IMR-90 (cell line): Measurements from ENCODE around the gene FAR2. TPM values are rescaled to one million over a fixed set of nuclear protein-coding genes. Genes with fewer than 3 reads are reported as not detected.

Source experiments
- ATAC-seq: fragments of 200-7000 bp; cut with Tn5 transposase; 2 replicates; pipeline ENCODE4 v1.9.1; 2020; ENCODE audit warnings: low read depth, mild to moderate bottlenecking, moderate library complexity
- BruUV-seq: library from RNA; stranded (reverse); fragments of 400-500 nt; replicated peaks from 2 replicates; lab custom pipeline; 2021; lab: Mats Ljungman, UMichigan
- CTCF ChIA-PET: fragments of 300-600 bp; formaldehyde crosslinking; extraction: SDS; loops from one replicate; lab custom pipeline; 2021; ENCODE audit warnings: antibody characterized with exemption; lab: Yijun Ruan, JAX
- POLR2A ChIA-PET: fragments of 300-600 bp; sonication (Branson Sonifier 250); formaldehyde crosslinking; loops from one replicate; lab custom pipeline; 2022; ENCODE audit warnings: antibody characterized with exemption; ENCODE audit not compliant: unreplicated experiment; lab: Charles Lee
- DNase-seq: peaks from one replicate; pipeline ENCODE4 v3.0.0; 2013
- H2AFZ ChIP-seq: replicated peaks from 2 replicates; pipeline ENCODE3; 2013; ENCODE audit warnings: low read length, mild to moderate bottlenecking; ENCODE audit not compliant: poor library complexity
- H2AK5ac ChIP-seq: 2 replicates; pipeline ENCODE4 v1.6.1; 2013; ENCODE audit warnings: low read depth, low read length, inconsistent platforms
- H2AK9ac ChIP-seq: replicated peaks from 2 replicates; pipeline ENCODE3; 2013; ENCODE audit warnings: mild to moderate bottlenecking, low read depth, low read length, moderate library complexity; ENCODE audit not compliant: poor library complexity
- H2BK120ac ChIP-seq: 2 replicates; pipeline ENCODE4 v1.6.1; 2013; ENCODE audit warnings: low read depth, low read length, inconsistent platforms
- H2BK15ac ChIP-seq: 3 replicates; pipeline ENCODE4 v1.6.1; 2013; ENCODE audit warnings: low read depth, low read length, inconsistent platforms
- H2BK20ac ChIP-seq: 2 replicates; pipeline ENCODE4 v1.6.1; 2013; ENCODE audit warnings: low read depth, mild to moderate bottlenecking, inconsistent platforms, low read length, moderate library complexity
- H2BK5ac ChIP-seq: 2 replicates; pipeline ENCODE4 v1.6.1; 2013; ENCODE audit warnings: mild to moderate bottlenecking, low read depth, low read length, inconsistent platforms; ENCODE audit not compliant: poor library complexity, severe bottlenecking
- H3K14ac ChIP-seq: replicated peaks from 2 replicates; pipeline ENCODE4 v1.6.1; 2013; ENCODE audit warnings: low read depth, low read length, inconsistent platforms
- H3K18ac ChIP-seq: 2 replicates; pipeline ENCODE4 v1.6.1; 2013; ENCODE audit warnings: low read depth, low read length, control low read depth
- H3K23ac ChIP-seq: 2 replicates; pipeline ENCODE4 v1.6.1; 2013; ENCODE audit warnings: low read depth, low read length, inconsistent platforms
- H3K27ac ChIP-seq: 2 replicates; pipeline ENCODE4 v1.5.1; 2013; ENCODE audit warnings: mild to moderate bottlenecking, control low read depth, low read length; ENCODE audit not compliant: insufficient read depth
- H3K27me3 ChIP-seq: 2 replicates; pipeline ENCODE4 v1.6.1; 2013; ENCODE audit warnings: low read length; ENCODE audit not compliant: control insufficient read depth, insufficient read depth
- H3K36me3 ChIP-seq: 2 replicates; pipeline ENCODE4 v1.6.1; 2013; ENCODE audit warnings: low read length, mixed read lengths; ENCODE audit not compliant: control insufficient read depth, insufficient read depth
- H3K4ac ChIP-seq: 2 replicates; pipeline ENCODE4 v1.6.1; 2013; ENCODE audit warnings: low read depth, low read length, inconsistent platforms
- H3K4me1 ChIP-seq: 2 replicates; pipeline ENCODE4 v1.6.1; 2013; ENCODE audit warnings: low read length, mixed read lengths; ENCODE audit not compliant: control insufficient read depth, insufficient read depth
- H3K4me2 ChIP-seq: 2 replicates; pipeline ENCODE4 v1.6.1; 2013; ENCODE audit warnings: low read depth, mild to moderate bottlenecking, control low read depth, low read length, moderate library complexity
- H3K4me3 ChIP-seq: 2 replicates; pipeline ENCODE4 v1.5.1; 2013; ENCODE audit warnings: low read depth, mild to moderate bottlenecking, control low read depth, low read length, moderate library complexity; ENCODE audit not compliant: insufficient read depth
- H3K56ac ChIP-seq: 2 replicates; pipeline ENCODE4 v1.6.1; 2013; ENCODE audit warnings: low read length, inconsistent platforms; ENCODE audit not compliant: insufficient read depth; ENCODE audit errors: extremely low read depth
- H3K79me1 ChIP-seq, 2 experiments: 2 replicates each; pipeline ENCODE4 v1.6.1; 2013; ENCODE audit warnings: low read length in 2 of 2, inconsistent platforms in 1 of 2, low read depth in 1 of 2
- H3K9ac ChIP-seq: 2 replicates; pipeline ENCODE4 v1.6.1; 2013; ENCODE audit warnings: low read depth, low read length, control low read depth
- H3K9me1 ChIP-seq: 2 replicates; pipeline ENCODE4 v1.6.1; 2013; ENCODE audit warnings: low read length, inconsistent platforms; ENCODE audit not compliant: insufficient read depth
- H3K9me3 ChIP-seq: 2 replicates; pipeline ENCODE4 v1.6.1; 2013; ENCODE audit warnings: low read length; ENCODE audit not compliant: control insufficient read depth, insufficient read depth
- H4K20me1 ChIP-seq: 2 replicates; pipeline ENCODE4 v1.6.1; 2013; ENCODE audit warnings: low read length, inconsistent platforms; ENCODE audit not compliant: insufficient read depth
- H4K5ac ChIP-seq: 2 replicates; pipeline ENCODE4 v1.6.1; 2013; ENCODE audit warnings: mild to moderate bottlenecking, low read depth, low read length, control low read depth
- H4K8ac ChIP-seq, 2 experiments: 2 replicates each; pipeline ENCODE4 v1.6.1; 2013; ENCODE audit warnings: low read depth in 2 of 2, low read length in 2 of 2, control low read depth in 1 of 2, inconsistent platforms in 1 of 2
- H4K91ac ChIP-seq: 2 replicates; pipeline ENCODE4 v1.6.1; 2013; ENCODE audit warnings: low read depth, low read length, inconsistent platforms; ENCODE audit not compliant: insufficient read depth
- BHLHE40 ChIP-seq: fragments of 150-350 bp; IDR thresholded peaks from 2 replicates; pipeline ENCODE4 v1.6.1; 2016; ENCODE audit warnings: mild to moderate bottlenecking, low read depth, low read length
- ELK1 ChIP-seq: fragments of 150-350 bp; IDR thresholded peaks from 2 replicates; pipeline ENCODE4 v1.6.1; 2016; ENCODE audit warnings: low read depth, mild to moderate bottlenecking, low read length, moderate library complexity, borderline replicate concordance
- FOS ChIP-seq: fragments of 150-350 bp; IDR thresholded peaks from 2 replicates; pipeline ENCODE4 v1.6.1; 2016; ENCODE audit warnings: low read depth, low read length
- MAFK ChIP-seq: IDR thresholded peaks from 2 replicates; pipeline ENCODE4 v1.6.1; 2012; ENCODE audit warnings: low read depth, low read length, improper control_type of control experiment
- MAZ ChIP-seq: IDR thresholded peaks from 2 replicates; pipeline ENCODE4 v1.6.1; 2012; ENCODE audit warnings: low read depth, mild to moderate bottlenecking, low read length, improper control_type of control experiment, moderate library complexity, borderline replicate concordance
- NFE2L2 ChIP-seq: fragments of 150-350 bp; IDR thresholded peaks from 2 replicates; pipeline ENCODE4 v1.6.1; 2016; ENCODE audit warnings: low read depth, mild to moderate bottlenecking, low read length
- POLR2A ChIP-seq: IDR thresholded peaks from 2 replicates; pipeline ENCODE4 v1.6.1; 2012; ENCODE audit warnings: mild to moderate bottlenecking, low read depth, low read length
- RAD21 ChIP-seq: IDR thresholded peaks from 2 replicates; pipeline ENCODE4 v1.6.1; 2012; ENCODE audit warnings: low read length, improper control_type of control experiment
- SMC3 ChIP-seq: fragments of 150-350 bp; IDR thresholded peaks from 2 replicates; pipeline ENCODE4 v1.6.1; 2016; ENCODE audit warnings: low read depth, mild to moderate bottlenecking, antibody characterized with exemption, low read length, moderate library complexity
- USF2 ChIP-seq: fragments of 150-350 bp; IDR thresholded peaks from 2 replicates; pipeline ENCODE4 v1.6.1; 2017; ENCODE audit warnings: mild to moderate bottlenecking, antibody characterized with exemption, low read length, low read depth
- WGBS, 2 experiments: methylation state at CpG; one replicate each; pipeline versions ENCODE4 v1.1.5 to v1.1.7; 2013; ENCODE audit warnings: missing lambda C conversion rate in 2 of 2; ENCODE audit not compliant: insufficient read length in 1 of 2; ENCODE audit errors: extremely low coverage in 2 of 2; 5-methylcytosine and 5-hydroxymethylcytosine counted together
- dilution Hi-C: fragments of 300-500 bp; cut with HindIII; formaldehyde crosslinking; loops from one replicate; pipeline ENCODE4 v1.14.3; 2018; ENCODE audit warnings: low sequenced_read_pairs; ENCODE audit not compliant: unreplicated experiment
- in situ Hi-C: fragments of 300-500 bp; cut with MboI; formaldehyde crosslinking; loops from 3 replicates; pipeline ENCODE4 v1.14.3; 2019; ENCODE audit warnings: low sequenced_read_pairs, inconsistent platforms, mixed read lengths
- intact Hi-C: fragments of 100-400 bp; cut with micrococcal nuclease; formaldehyde crosslinking; loops from 2 replicates; pipeline ENCODE4 v1.10.0; 2022
- polyA plus RNA-seq, 3 experiments: library from polyadenylated mRNA; depleted of rRNA; stranded (reverse); fragments of >200 nt; gene quantifications; 2 replicates each; pipeline ENCODE4 v1.2.3, GENCODE V29; 2012; ENCODE audit warnings: low replicate concordance in 1 of 3
- total RNA-seq: library from RNA; depleted of rRNA; stranded (reverse); fragments of >200 nt; gene quantifications from 2 replicates; pipeline ENCODE4 v1.2.3, GENCODE V29; 2012

The FAR2 gene
- total and polyA plus RNA-seq, 2 of the 4 experiments (the other 2 are of a cell fraction) = 1.1 to 2.0 TPM

- Histone ChIP-seq H3K23ac (no peak overlapping the region), H3K36me3 (no peaks in the 10 kb centered on the region), H4K91ac (no peak overlapping the region), H3K4me1 (no peaks in the 10 kb centered on the region), H2AK9ac (no peak overlapping the region), H4K20me1 (no peaks in the 10 kb centered on the region), H4K8ac (no peak overlapping the region), H3K9me3 (no peaks in the 10 kb centered on the region), H3K14ac (no peak overlapping the region), H3K79me1 (no peaks in the 10 kb centered on the region), H3K9ac (no peak overlapping the region), H3K27me3 (no peaks in the 10 kb centered on the region), H2AK5ac (no peak overlapping the region), H3K18ac (no peak overlapping the region), H3K4ac (no peak overlapping the region), H3K4me2 (no peak overlapping the region), H2BK120ac (no peak overlapping the region), H3K4me3 (no peak overlapping the region), H4K5ac (no peak overlapping the region), H2BK5ac (no peak overlapping the region), H2BK20ac (no peak overlapping the region), H3K27ac (no peak overlapping the region), H2AFZ (no peak overlapping the region), H3K56ac (no peak overlapping the region), H2BK15ac (no peak overlapping the region), H3K9me1 (no peaks in the 10 kb centered on the region)
- no peak for DNase-seq
- TF ChIP-seq MAFK (no peak), POLR2A (no peak), SMC3 (no peak), NFE2L2 (no peak), MAZ (no peak), RAD21 (no peak), FOS (no peak), USF2 (no peak), ELK1 (no peak), BHLHE40 (no peak)
- dilution Hi-C loops (no loop called here), intact Hi-C loops (no loop called here), in situ Hi-C loops (no loop called here)
- ChIA-PET POLR2A (no interaction called here), CTCF (no interaction called here)
- no CpG with 5 or more reads among the region's 3 CpGs for WGBS, 2 experiments
- no peak for ATAC-seq
- BruUV-seq = no TSS peak
Observed at GRCh38 chr12:29291226-29291625, 142.1 kb downstream of the FAR2 start.
